Upper lobe of left lung (tissue), 6 donors: Measurements from ENCODE around the gene ZNF581. TPM values are rescaled to one million over a fixed set of nuclear protein-coding genes. Genes with fewer than 3 reads are reported as not detected.

Source experiments
- ATAC-seq, 2 donors: fragments of 200-7000 bp; cut with Tn5 transposase; one replicate each; pipeline ENCODE4 v1.9.1; 2022; ENCODE audit warnings: mild to moderate bottlenecking in 2 of 2, moderate library complexity in 2 of 2; ENCODE audit not compliant: low FRiP score in 2 of 2
- DNase-seq, 2 donors: peaks; one replicate each; pipeline ENCODE4 v3.0.0-alpha.2; 2019 to 2020
- H3K27ac ChIP-seq, 4 donors: fragments of 200-600 bp; sonication (generic); one replicate each; pipeline ENCODE4 v1.5.1; 2016 to 2019
- H3K27me3 ChIP-seq, 4 donors: fragments of 200-600 bp; sonication (generic); one replicate each; pipeline ENCODE4 v1.5.1; 2017 to 2019
- H3K36me3 ChIP-seq, 4 donors: fragments of 200-600 bp; sonication (generic); one replicate each; pipeline ENCODE4 v1.5.1; 2016 to 2019
- H3K4me1 ChIP-seq, 4 donors: fragments of 200-600 bp; sonication (generic); one replicate each; pipeline ENCODE4 v1.5.1; 2018 to 2019
- H3K4me3 ChIP-seq, 4 donors: fragments of 200-600 bp; sonication (generic); one replicate each; pipeline ENCODE4 v1.5.1; 2017 to 2019; ENCODE audit warnings: mild to moderate bottlenecking in 2 of 4, moderate library complexity in 1 of 4
- H3K9me3 ChIP-seq, 4 donors: fragments of 200-600 bp; sonication (generic); one replicate each; pipeline ENCODE4 v1.5.1; 2018 to 2019
- CTCF ChIP-seq, 6 experiments: fragments of 450-650 bp in 4 of 6; fragments of 200-600 bp in 2 of 6; sonication (generic) in 2 of 6; IDR thresholded peaks; one replicate each; pipeline ENCODE4 v1.5.1; 2016 to 2019; ENCODE audit warnings: antibody characterized with exemption in 6 of 6
- EP300 ChIP-seq, 4 donors: sonication (generic); formaldehyde crosslinking; IDR thresholded peaks; one replicate each; pipeline ENCODE4 v1.5.1; 2017; ENCODE audit warnings: antibody characterized with exemption in 4 of 4, control low read depth in 2 of 4
- POLR2A ChIP-seq, 4 donors: fragments of 450-650 bp; IDR thresholded peaks; one replicate each; pipeline ENCODE4 v1.5.1; 2016 to 2017; ENCODE audit warnings: antibody characterized with exemption in 4 of 4, mild to moderate bottlenecking in 2 of 4
- POLR2AphosphoS5 ChIP-seq, 2 donors: sonication (generic); formaldehyde crosslinking; IDR thresholded peaks; one replicate each; pipeline ENCODE4 v1.5.1; 2017; ENCODE audit warnings: antibody characterized with exemption in 2 of 2
- WGBS, 2 donors: methylation state at CpG; one replicate each; pipeline ENCODE4 v1.1.5; 2017 to 2018; 5-methylcytosine and 5-hydroxymethylcytosine counted together
- total RNA-seq, 6 donors: library from RNA; depleted of rRNA in 4 of 6; stranded (reverse); fragments of >200 nt in 4 of 6; gene quantifications; one replicate each; pipeline versions ENCODE4 v1.1.0 to v1.2.1, GENCODE V29; 2016 to 2021
- donor health status: DM: no; HTN: no; CAD: no; lungs with moderate emphysema.
- donor health status: DM: no; HTN: yes; CAD: no; lungs with severe emphysema.

Gene ZNF581
- total RNA-seq, 6 donors from 2014 or later: 15.6 to 38.8 (median 21.9) TPM

GRCh38 chr19:55646889-55647731 lies 3.7 kb downstream of the ZNF581 start:
- 52 to 57% methylated on average over 11 to 14 of the region's 14 CpGs for WGBS, 2 donors
- no peaks in the 10 kb centered on the region for H3K27me3 ChIP-seq
- H3K9me3 ChIP-seq: no peaks in the 10 kb centered on the region
- no peak for TF ChIP-seq POLR2AphosphoS5 (IDR thresholded peaks at IDR 0.05)
- peak overlapping the region; percentile 52 to 96 (median 84) for H3K4me3 ChIP-seq
- H3K4me1 ChIP-seq: peaks cover 44 to 63% (median 45%) of the 10 kb centered on the region in 4 donors
- DNase-seq (no peak), ATAC-seq (no peak)
- peak overlapping the region; percentile 57 to 89 (median 85) for H3K27ac ChIP-seq
- peaks cover 5 to 18% (median 8%) of the 10 kb centered on the region in 4 donors for H3K36me3 ChIP-seq

- DNase-seq (peak; percentile 62 to 93), ATAC-seq (peak; percentile 31 to 79)
- Histone ChIP-seq H3K9me3 (no peaks in the 10 kb centered on the region), H3K36me3 (peaks cover 5 to 24% (median 8%) of the 10 kb centered on the region in 4 donors), H3K4me1 (peaks cover 36 to 59% (median 38%) of the 10 kb centered on the region in 4 donors), H3K27me3 (no peaks in the 10 kb centered on the region), H3K27ac (peak within 1 kb of the TSS; percentile 57 to 89 (median 85)), H3K4me3 (peak within 1 kb of the TSS; percentile 52 to 96 (median 84))
- TF ChIP-seq EP300 (IDR thresholded peaks at IDR 0.05) (no peak), CTCF (IDR thresholded peaks at IDR 0.05) (peak in 1 of 6 experiments; percentile 24), POLR2A (IDR thresholded peaks at IDR 0.05) (peak in 1 of 4 donors; percentile 28), POLR2AphosphoS5 (IDR thresholded peaks at IDR 0.05) (peak in 1 of 2 donors; percentile 26)
- 2% methylated on average over 19 to 32 of the region's 87 CpGs for WGBS, 2 donors
Measured at GRCh38 chr19:55647732-55648584, 4.5 kb downstream of the ZNF581 start, which contains the start of gene CCDC106. CCDC106 (plus strand) TSS chr19:55648212; CDS start chr19:55649047, 835 bp downstream.

- no peaks in the 10 kb centered on the region for H3K27me3 ChIP-seq
- TF ChIP-seq EP300 (IDR thresholded peaks at IDR 0.05) (no peak), POLR2AphosphoS5 (IDR thresholded peaks at IDR 0.05) (no peak), POLR2A (IDR thresholded peaks at IDR 0.05) (no peak), CTCF (IDR thresholded peaks at IDR 0.05) (no peak)
- H3K4me3 ChIP-seq: peak overlapping the region; percentile 52 to 96 (median 84)
- peak overlapping the region; percentile 57 to 89 (median 85) for H3K27ac ChIP-seq
- H3K9me3 ChIP-seq: no peaks in the 10 kb centered on the region
- DNase-seq: no peak
- H3K36me3 ChIP-seq: peaks cover 5 to 24% (median 8%) of the 10 kb centered on the region in 4 donors
- 5 to 46% methylated on average over 4 to 15 of the region's 25 CpGs for WGBS, 2 donors
- H3K4me1 ChIP-seq: peaks cover 33 to 58% (median 39%) of the 10 kb centered on the region in 4 donors
- no peak for ATAC-seq
Measured at GRCh38 chr19:55648585-55649267, 5.3 kb downstream of the ZNF581 start.

DNA sequence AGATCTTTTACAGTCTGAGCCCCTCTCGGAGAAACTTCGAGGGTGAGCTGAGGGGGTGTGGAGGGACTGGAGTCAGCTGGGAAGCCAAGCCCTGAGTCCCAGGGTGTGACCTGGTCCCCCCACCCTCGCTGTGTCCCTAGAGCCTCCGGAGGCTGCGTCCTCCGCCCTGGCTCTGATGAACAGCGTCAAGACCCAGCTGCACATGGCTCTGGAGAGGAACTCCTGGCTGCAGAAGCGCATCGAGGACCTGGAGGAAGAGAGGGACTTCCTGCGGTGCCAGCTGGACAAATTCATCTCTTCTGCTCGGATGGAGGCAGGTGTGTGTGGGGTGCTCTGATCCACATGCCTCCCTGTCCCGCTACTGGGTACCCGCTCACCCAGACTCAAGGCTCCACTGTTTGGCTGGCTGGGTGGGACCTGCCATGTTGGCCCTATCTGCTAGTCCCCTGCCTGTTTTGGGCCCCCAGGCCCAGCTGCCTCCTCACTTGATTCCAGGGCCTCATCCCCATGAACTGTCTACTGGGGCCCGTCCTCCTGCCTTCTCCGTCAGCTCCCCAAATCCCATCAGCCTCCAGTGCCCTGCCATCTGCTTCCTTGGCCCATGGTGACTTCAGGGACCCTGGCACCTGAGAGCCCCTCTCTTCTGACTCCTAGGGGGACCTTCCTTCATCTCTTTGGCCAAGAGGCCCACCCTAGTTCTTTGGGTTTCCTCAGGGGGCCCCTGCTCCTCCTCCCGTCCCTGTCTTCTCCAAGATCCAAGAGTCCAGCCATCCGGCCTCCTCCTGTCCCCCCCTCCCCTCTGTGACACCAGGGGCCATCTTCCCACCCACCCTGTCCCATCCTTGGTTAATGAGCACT lies 6.0 kb downstream of the ZNF581 start:
- 85 to 98% methylated on average over 4 to 17 of the region's 17 CpGs for WGBS, 2 donors
- H3K9me3 ChIP-seq: no peaks in the 10 kb centered on the region
- peaks cover 28 to 50% (median 32%) of the 10 kb centered on the region in 4 donors for H3K4me1 ChIP-seq
- H3K27me3 ChIP-seq: no peaks in the 10 kb centered on the region
- H3K4me3 ChIP-seq: peak overlapping the region in 3 of 4 donors; percentile 83 to 96 (median 85)
- peak overlapping the region; percentile 57 to 89 (median 85) for H3K27ac ChIP-seq
- H3K36me3 ChIP-seq: peaks cover 5 to 24% (median 8%) of the 10 kb centered on the region in 4 donors
- DNase-seq (no peak), ATAC-seq (no peak)
- TF ChIP-seq POLR2A (IDR thresholded peaks at IDR 0.05) (no peak), POLR2AphosphoS5 (IDR thresholded peaks at IDR 0.05) (no peak), CTCF (IDR thresholded peaks at IDR 0.05) (no peak), EP300 (IDR thresholded peaks at IDR 0.05) (no peak)
